H54 (cell line): Measurements from ENCODE around the gene SLC38A1.
"Not testable (repeated sequence)": the region's sequence is repeated elsewhere in the genome, so short reads cannot be mapped to it uniquely, and the experiment has no call there.

ENCODE experiments used
- DNase-seq: peaks from one replicate; pipeline ENCODE4 v3.0.0; 2011; ENCODE audit warnings: low spot score, mixed read lengths; ENCODE audit not compliant: insufficient read length
- FAIRE-seq: peaks from 3 replicates; lab custom pipeline; 2011; peaks lifted over from hg19 to GRCh38; lab: Jason Lieb, UNC
- POLR2A ChIP-seq: IDR thresholded peaks from 2 replicates; pipeline ENCODE4 v1.6.1; 2011; ENCODE audit warnings: low read depth, mild to moderate bottlenecking, low read length

SLC38A1 gene

GRCh38 chr12:46174061-46174662 lies 94.7 kb downstream of the SLC38A1 start:
- FAIRE-seq = no peak
- TF ChIP-seq POLR2A = no peak
- DNase-seq = no peak

- no peak for DNase-seq
- TF ChIP-seq POLR2A = no peak
- no peak for FAIRE-seq
Measured at GRCh38 chr12:46168426-46168825, 100.4 kb downstream of the SLC38A1 start.

GRCh38 chr12:46167412-46167811 lies 101.4 kb downstream of the SLC38A1 start:
- no peak for FAIRE-seq
- no peak for TF ChIP-seq POLR2A
- DNase-seq = no peak

- TF ChIP-seq POLR2A = no peak
- FAIRE-seq = no peak
- DNase-seq = no peak
Measured at GRCh38 chr12:46165191-46165590, 103.7 kb downstream of the SLC38A1 start.

- FAIRE-seq = no peak
- no peak for TF ChIP-seq POLR2A
- no peak for DNase-seq
Measured at GRCh38 chr12:46164186-46164761, 104.6 kb downstream of the SLC38A1 start.

- FAIRE-seq, DNase-seq: not testable (repeated sequence)
Measured at GRCh38 chr12:46162549-46163076, 106.2 kb downstream of the SLC38A1 start.

- no peak for TF ChIP-seq POLR2A
- FAIRE-seq = no peak
- no peak for DNase-seq
Measured at GRCh38 chr12:46160981-46161690, 107.7 kb downstream of the SLC38A1 start.

GRCh38 chr12:46160101-46160980 lies 108.5 kb downstream of the SLC38A1 start:
- no peak for TF ChIP-seq POLR2A
- FAIRE-seq (no peak), DNase-seq (no peak)

- FAIRE-seq (no peak), DNase-seq (no peak)
- TF ChIP-seq POLR2A = no peak
Measured at GRCh38 chr12:46159309-46159901, 109.4 kb downstream of the SLC38A1 start.

GRCh38 chr12:46158501-46158900 lies 110.3 kb downstream of the SLC38A1 start:
- no peak for TF ChIP-seq POLR2A
- DNase-seq (no peak), FAIRE-seq (no peak)

GRCh38 chr12:46154221-46154985 lies 114.4 kb downstream of the SLC38A1 start:
- FAIRE-seq (peak; percentile 65), DNase-seq (peak; percentile 15)
- TF ChIP-seq POLR2A = no peak

- FAIRE-seq = peak; percentile 50
- TF ChIP-seq POLR2A = no peak
- DNase-seq = no peak
Measured at GRCh38 chr12:46153268-46153872, 115.5 kb downstream of the SLC38A1 start.
